ENCODE measurements around the gene BDKRB1.

The BDKRB1 gene

DNA sequence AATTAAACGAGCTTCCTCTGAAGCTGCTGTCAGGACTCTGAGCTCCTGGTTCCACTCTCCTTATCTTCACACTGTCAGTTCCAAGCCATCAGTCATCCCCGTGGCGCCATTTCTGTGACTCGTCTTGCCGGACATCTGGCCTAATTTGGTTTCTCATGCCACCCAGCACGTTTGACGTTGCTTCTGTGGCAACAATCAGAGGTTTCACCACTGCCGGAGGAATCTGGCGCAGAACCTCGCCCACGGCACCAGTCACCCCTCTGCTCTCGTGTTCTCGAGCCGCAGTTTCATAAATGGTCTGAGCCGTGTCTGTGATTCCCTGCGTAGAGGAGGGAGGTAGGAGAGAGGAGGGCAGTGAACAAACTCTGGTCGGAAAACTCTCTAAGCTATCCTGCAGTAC, 29.7 kb downstream of the BDKRB1 start:
- DNase-seq: no peak

DNA sequence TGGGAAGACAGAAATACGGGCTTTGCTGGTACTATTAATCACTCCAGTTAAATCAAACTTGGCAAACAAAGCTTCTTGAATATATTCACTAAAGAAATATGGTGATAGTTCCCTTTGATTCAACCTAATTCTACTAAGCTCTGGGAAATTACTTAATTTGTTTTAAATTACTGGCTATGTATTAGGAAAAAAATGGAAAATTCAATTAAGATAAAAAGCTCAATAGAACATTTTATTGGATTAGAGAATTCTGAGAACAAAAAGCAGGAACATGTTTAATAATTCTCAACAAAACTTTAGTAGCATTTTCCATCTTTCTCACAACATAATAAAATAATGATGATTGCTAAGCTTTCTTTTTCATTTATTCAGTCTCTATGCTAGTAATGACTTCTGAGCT, 30.2 kb downstream of the BDKRB1 start:
- no peak for DNase-seq

DNA sequence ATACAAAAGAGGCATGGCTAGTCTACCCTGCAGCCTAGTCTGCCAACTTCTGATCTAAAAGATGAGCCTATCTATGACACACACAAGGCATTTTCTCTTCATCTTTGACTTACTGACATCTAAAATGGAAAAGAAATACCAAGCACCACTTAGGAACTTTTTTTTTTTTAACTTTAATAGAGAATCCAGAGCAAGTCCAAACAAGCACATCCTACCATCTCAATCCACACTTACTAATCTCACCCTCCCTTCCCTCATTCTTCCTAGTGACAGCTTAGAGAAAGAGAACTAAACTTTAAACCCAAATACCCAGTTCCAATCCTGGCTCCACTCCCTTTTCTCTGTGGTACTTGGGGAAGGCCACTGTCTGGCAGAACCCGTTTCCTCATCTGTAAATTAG, 31.8 kb downstream of the BDKRB1 start:
- no peak for DNase-seq

DNA sequence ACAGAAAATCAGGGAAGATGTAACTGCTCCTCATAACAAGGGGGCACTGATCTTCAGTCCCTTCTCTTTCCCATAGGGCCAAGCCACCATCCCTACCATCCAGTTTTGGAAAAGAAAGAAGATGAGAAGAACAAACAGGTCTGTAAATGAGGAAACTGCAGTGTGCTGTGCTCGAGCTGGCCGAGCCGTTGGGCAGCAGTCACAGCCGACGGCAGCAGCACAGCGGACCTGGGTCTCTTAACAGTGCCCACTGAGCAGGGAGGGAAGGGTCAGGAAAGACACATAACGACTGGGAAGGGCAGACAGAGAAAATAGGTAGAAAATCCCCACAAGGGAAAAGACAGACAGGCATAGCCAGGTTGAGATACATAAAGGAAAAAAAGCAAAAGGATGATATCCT, 38.2 kb downstream of the BDKRB1 start:
- no peak for DNase-seq

DNA sequence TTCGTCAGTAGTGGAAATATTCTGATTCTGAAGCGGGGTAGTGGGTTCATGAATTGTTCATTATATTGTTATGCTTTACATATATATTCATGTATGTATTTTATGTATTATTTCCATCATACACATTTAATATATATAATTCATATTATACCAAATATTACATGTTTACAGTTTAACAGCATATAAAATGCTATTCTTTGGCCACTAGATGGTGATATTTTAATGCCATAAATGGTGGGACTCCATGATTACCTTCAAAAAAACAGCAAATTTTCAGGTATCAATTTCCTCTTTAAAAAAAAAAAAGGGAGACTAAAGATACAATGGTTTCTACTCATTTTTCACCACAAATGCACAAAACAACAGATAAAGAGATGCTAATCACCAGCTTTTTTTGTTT, 41.0 kb downstream of the BDKRB1 start:
- DNase-seq: no peak

DNA sequence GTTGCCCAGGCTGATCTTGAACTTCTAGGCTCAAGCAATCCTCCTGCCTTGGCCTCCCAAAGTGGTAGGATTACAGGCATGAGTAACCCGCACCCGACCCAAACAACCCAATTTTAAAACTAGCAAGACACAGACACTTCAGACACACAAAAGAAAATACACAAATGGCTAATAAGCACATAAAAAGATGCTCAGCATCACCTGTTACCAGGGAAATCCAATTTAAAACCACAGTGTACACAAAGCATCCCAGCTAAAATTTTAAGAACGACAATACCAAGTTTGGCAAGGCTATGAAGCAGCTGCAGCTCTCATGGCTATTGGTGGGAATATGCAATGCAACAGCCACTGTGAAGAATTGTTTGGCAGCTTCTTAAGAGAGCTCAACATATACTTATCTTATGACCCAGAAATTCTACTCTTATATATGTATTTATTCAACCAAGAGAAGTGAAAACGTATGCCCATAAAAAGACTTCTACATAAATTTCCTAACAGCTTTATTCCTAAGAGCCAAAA, 42.0 kb downstream of the BDKRB1 start:
- no peak for DNase-seq

DNA sequence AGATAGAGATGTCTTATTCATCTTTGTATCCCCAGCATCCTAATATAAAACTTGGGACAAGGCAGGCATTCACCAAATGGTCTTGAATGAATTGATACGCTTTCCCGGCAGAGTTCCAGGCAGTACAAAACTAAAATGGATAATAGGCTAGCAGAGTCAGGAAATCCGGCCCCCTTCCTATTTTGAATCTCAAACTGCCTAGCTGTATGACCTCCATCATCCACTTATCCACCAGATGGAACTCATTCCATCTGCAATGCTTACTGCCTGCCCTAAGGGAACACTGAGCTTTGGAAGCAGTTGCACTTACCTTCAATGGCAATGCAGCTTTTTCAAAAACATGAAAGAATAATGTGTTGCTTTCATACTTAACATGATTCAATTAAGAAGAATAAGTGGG, 43.4 kb downstream of the BDKRB1 start:
- DNase-seq: no peak

DNA sequence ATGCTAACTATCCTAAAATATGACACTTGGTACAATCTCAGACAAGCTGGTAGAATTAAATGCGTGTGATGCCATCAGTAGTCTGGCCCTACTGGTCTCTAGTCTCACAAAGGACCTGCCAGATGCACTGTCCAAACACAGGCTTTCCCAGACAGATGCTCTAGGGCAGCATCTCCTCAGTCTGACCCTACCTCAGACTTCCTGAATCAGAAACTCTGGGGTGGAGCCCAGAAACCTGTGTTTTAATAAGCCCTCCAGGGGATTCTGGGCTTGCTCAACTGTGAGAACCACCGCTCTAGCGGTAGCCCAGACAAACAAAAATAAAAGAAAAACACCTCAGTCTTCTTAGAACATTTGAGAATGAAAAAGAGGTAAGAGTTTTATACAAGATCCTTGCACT, 48.0 kb downstream of the BDKRB1 start:
- DNase-seq: no peak

DNA sequence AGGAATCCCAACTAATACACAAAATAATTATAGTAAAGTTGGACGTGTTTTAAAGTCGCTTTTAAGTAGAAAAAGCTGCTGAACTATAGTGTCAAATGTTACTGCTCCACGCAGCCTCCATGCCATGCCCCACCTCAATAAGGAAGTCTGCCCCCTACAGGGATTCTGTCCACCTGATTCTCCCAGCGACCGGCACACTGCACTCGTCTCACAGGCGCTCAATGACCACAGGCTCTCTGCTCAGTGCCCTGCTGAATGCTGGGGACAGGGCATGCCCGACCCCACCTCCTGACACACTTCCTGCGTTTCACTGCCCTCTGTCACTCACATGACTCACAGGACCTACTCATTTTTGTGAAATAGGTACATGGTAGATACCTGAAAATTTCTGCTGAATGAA, 48.9 kb downstream of the BDKRB1 start:
- no peak for DNase-seq

DNA sequence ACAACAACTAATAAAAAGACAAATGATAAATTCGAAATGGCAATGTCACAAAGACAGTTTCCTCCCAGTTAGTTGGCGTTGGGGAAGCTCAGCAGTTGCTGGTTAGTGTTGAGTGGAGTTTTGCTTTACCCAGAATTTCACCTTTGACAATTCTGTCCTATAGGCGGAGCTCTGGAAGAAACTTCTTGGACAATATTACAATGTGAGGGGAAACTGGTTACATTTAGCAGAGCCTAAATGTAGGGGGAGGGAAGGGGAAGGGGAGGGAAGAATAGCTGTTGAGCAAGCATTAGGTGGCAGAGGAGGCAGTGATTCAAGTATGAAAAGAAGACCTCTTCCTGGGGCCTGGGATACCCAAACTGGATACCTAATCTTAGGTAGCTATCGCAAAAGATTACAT, 51.4 kb downstream of the BDKRB1 start:
- DNase-seq: no peak

DNA sequence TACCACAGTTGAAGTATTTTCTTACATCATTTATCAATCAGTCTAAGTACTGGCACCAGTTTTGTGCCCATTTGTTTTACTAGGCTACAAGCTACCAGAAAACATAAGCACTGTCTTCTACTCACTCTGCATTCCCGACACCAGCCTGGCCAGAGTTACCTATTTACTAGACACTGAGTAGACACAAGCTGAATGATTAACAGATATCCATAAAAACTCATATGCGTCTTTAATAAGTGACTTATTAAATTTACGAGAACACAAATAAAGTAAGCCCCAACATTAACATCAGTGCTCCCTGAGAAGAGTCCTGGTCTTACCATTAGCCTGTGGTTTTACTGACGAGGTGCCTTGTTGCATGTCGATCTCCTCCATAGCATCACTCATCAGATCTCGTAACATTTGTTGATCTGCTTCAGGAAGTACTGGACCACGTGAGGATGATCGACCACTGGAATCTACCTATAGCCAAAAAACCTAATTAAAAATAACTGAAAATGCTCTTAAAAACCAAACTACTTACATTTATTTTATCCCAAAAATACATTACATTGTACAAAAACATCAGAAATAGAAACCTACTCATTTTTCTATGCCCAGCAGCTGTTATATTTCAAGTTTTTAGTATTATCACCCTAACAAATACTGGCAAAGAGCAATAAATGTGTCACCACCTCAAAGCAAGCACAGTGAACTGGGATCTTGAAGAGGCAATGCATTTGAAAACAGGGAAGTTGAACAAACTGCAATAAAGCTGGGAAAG, 53.3 kb downstream of the BDKRB1 start:
- DNase-seq: no peak

DNA sequence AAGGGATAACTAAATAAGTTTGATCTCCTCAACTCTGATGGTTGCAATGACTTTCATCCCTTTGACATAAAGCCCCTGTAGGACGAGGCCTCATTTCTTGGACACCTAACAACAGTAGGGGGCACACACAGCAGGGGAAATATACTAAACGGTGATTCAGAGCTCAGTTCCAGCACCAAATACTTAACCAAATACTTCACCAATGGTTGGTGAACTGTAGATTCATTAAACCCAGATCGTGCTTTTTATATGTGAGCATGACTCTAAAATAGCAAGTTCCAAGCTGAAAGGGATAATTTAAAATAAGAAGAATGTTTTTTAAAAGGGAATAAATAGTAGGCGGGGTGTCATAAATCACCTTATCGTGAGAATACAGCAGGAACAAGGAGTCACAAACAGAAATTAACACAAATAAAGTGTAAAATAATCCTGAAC, 53.9 kb downstream of the BDKRB1 start:
- DNase-seq: no peak

DNA sequence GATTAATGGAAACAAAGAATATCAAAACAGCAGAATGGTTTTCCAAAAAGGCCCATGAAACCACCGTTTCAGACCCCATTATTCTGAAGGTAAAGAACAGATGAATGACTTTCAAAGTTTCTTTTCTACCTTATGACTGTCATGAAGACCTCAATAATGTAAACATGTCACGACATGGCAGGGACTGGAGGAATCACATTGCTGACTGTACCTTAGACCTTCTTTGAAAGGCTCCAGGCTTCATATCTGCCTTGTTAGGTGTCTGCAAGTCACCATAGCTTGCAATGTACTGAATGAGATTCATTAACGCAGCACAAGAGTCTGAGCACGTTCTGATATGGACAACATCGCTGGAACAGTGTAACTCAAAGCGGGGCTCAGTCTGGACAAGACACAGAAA, 54.9 kb downstream of the BDKRB1 start:
- DNase-seq: no peak

All from stimulated activated CD4-positive, alpha-beta T cell treated with anti-CD3 and anti-CD28 coated beads, Interleukin-12 subunit alpha, Interleukin-12 subunit beta, amount 100 ng/mL, for 4 hours (primary cell).